ENCODE results near the gene GTPBP6.

Gene GTPBP6

GRCh38 chrX:318739-319578 is at the start of gene GTPBP6:
Gene GTPBP6, minus strand, starts transcription at chrX:318796. Its CDS starts 9 bp downstream, at chrX:318787.
- DNase-seq (ENCODE audit: low read depth in 2 of 2), result peak; percentile 94 to 98

- no peak for DNase-seq (ENCODE audit: low read depth in 2 of 2)
Observed at GRCh38 chrX:367866-368265, 49.3 kb upstream of the GTPBP6 start.

- no peak for DNase-seq (ENCODE audit: low read depth in 2 of 2)
Observed at GRCh38 chrX:367349-367748, 48.8 kb upstream of the GTPBP6 start.

GRCh38 chrX:363621-364375 is 45.2 kb upstream of the GTPBP6 start:
- DNase-seq (ENCODE audit: low read depth in 2 of 2), result no peak

- no peak for DNase-seq (ENCODE audit: low read depth in 2 of 2)
Observed at GRCh38 chrX:362937-363620, 44.5 kb upstream of the GTPBP6 start.

GRCh38 chrX:362351-362750 is 43.8 kb upstream of the GTPBP6 start:
- DNase-seq (ENCODE audit: low read depth in 2 of 2), result no peak

GRCh38 chrX:361231-362145 is 42.9 kb upstream of the GTPBP6 start:
- no peak for DNase-seq (ENCODE audit: low read depth in 2 of 2)

GRCh38 chrX:360496-361150 is 42.0 kb upstream of the GTPBP6 start:
- DNase-seq (ENCODE audit: low read depth in 2 of 2), result no peak

- no peak for DNase-seq (ENCODE audit: low read depth in 2 of 2)
Observed at GRCh38 chrX:358651-359143, 40.1 kb upstream of the GTPBP6 start.

- peak in 1 of 2 donors; percentile 9 for DNase-seq (ENCODE audit: low read depth in 2 of 2)
Observed at GRCh38 chrX:357693-358471, 39.3 kb upstream of the GTPBP6 start.

- no peak for DNase-seq (ENCODE audit: low read depth in 2 of 2)
Observed at GRCh38 chrX:357035-357692, 38.6 kb upstream of the GTPBP6 start.

- no peak for DNase-seq (ENCODE audit: low read depth in 2 of 2)
Observed at GRCh38 chrX:356385-357034, 37.9 kb upstream of the GTPBP6 start.

GRCh38 chrX:355329-356050 is 36.9 kb upstream of the GTPBP6 start:
- no peak for DNase-seq (ENCODE audit: low read depth in 2 of 2)

GRCh38 chrX:353566-354535 is 35.3 kb upstream of the GTPBP6 start:
- DNase-seq (ENCODE audit: low read depth in 2 of 2), result no peak

GRCh38 chrX:352582-353314 is 34.2 kb upstream of the GTPBP6 start:
- no peak for DNase-seq (ENCODE audit: low read depth in 2 of 2)

- DNase-seq (ENCODE audit: low read depth in 2 of 2), result no peak
Observed at GRCh38 chrX:352181-352580, 33.6 kb upstream of the GTPBP6 start.

Data from stimulated activated CD4-positive, alpha-beta T cell treated with anti-CD3 and anti-CD28 coated beads, Interleukin-4, amount 100 ng/mL, for 48 hours (primary cell).